Smooth muscle cell of the brain vasculature (primary cell): ENCODE measurements around the gene ZNF408.

Source experiments
- DNase-seq: peaks from one replicate; pipeline ENCODE4 v3.0.0-alpha.2; 2012; ENCODE audit warnings: low read depth, low spot score

ZNF408 gene

GRCh38 chr11:46726206-46726862 lies 25.5 kb downstream of the ZNF408 start:
- DNase-seq, result no peak

- no peak for DNase-seq
These were observed 27.3 kb downstream of the ZNF408 start for GRCh38 chr11:46727952-46728658.

- no peak for DNase-seq
These were observed 27.8 kb downstream of the ZNF408 start for GRCh38 chr11:46728659-46729040.

- no peak for DNase-seq
These were observed 28.5 kb downstream of the ZNF408 start for GRCh38 chr11:46729110-46730027.

- DNase-seq, result no peak
These were observed 30.7 kb downstream of the ZNF408 start for GRCh38 chr11:46731545-46731944.

- DNase-seq, result no peak
These were observed 32.4 kb downstream of the ZNF408 start for GRCh38 chr11:46733234-46733633.

GRCh38 chr11:46736146-46736545 lies 35.3 kb downstream of the ZNF408 start:
- DNase-seq, result no peak

GRCh38 chr11:46736615-46737014 lies 35.8 kb downstream of the ZNF408 start:
- DNase-seq, result no peak

GRCh38 chr11:46737699-46738098 lies 36.9 kb downstream of the ZNF408 start:
- no peak for DNase-seq

- DNase-seq, result no peak
These were observed 38.1 kb downstream of the ZNF408 start for GRCh38 chr11:46738887-46739286.

GRCh38 chr11:46741600-46742484 lies 41.0 kb downstream of the ZNF408 start:
- no peak for DNase-seq

- no peak for DNase-seq
These were observed 42.2 kb downstream of the ZNF408 start for GRCh38 chr11:46743043-46743442.

- peak; percentile 7 for DNase-seq
These were observed 43.0 kb downstream of the ZNF408 start for GRCh38 chr11:46743693-46744339.

GRCh38 chr11:46745328-46745727 lies 44.5 kb downstream of the ZNF408 start:
- DNase-seq, result no peak

- no peak for DNase-seq
These were observed 45.2 kb downstream of the ZNF408 start for GRCh38 chr11:46745995-46746394.

- DNase-seq, result no peak
These were observed 46.3 kb downstream of the ZNF408 start for GRCh38 chr11:46747150-46747549.
